ENCODE results near the gene UGT1A8. TPM values are rescaled to one million over a fixed set of nuclear protein-coding genes. Genes with fewer than 3 reads are reported as not detected.
"Not testable (repeated sequence)": the region's sequence is repeated elsewhere in the genome, so short reads cannot be mapped to it uniquely, and the experiment has no call there.

Gene UGT1A8
- total RNA-seq, 1 donor from 2014 or later = not detected

- no peak for TF ChIP-seq CTCF (IDR thresholded peaks at IDR 0.05)
- DNase-seq (ENCODE audit: low spot score) = no peak
- no peaks in the 10 kb centered on the region for H3K4me1 Mint-ChIP-seq (ENCODE audit: low read depth)
- H3K27me3 Mint-ChIP-seq (ENCODE audit: low read depth) = no peaks in the 10 kb centered on the region
- H3K27ac Mint-ChIP-seq (ENCODE audit: unreplicated experiment) = no peak within 1 kb of the TSS
- no peaks in the 10 kb centered on the region for H3K36me3 Mint-ChIP-seq (ENCODE audit: low read depth)
- H3K9me3 Mint-ChIP-seq (ENCODE audit: low read depth) = no peaks in the 10 kb centered on the region
- H3K4me3 Mint-ChIP-seq (ENCODE audit: unreplicated experiment) = no peak within 1 kb of the TSS
Measured at GRCh38 chr2:233692648-233693047, 75.2 kb downstream of the UGT1A8 start, which contains the start of gene UGT1A6. Gene UGT1A6 (plus strand): TSS chr2:233692890. CDS start chr2:233693005, 115 bp downstream.

GRCh38 chr2:233693963-233694362 lies 76.5 kb downstream of the UGT1A8 start:
- Mint-ChIP-seq H3K27ac (ENCODE audit: unreplicated experiment) (no peak overlapping the region), H3K4me3 (ENCODE audit: unreplicated experiment) (no peak overlapping the region), H3K27me3 (ENCODE audit: low read depth) (no peaks in the 10 kb centered on the region), H3K36me3 (ENCODE audit: low read depth) (no peaks in the 10 kb centered on the region), H3K4me1 (ENCODE audit: low read depth) (no peaks in the 10 kb centered on the region), H3K9me3 (ENCODE audit: low read depth) (no peaks in the 10 kb centered on the region)
- TF ChIP-seq CTCF (IDR thresholded peaks at IDR 0.05) = no peak
- DNase-seq (ENCODE audit: low spot score) = no peak

- H3K27ac Mint-ChIP-seq (ENCODE audit: unreplicated experiment) = no peak overlapping the region
- H3K36me3 Mint-ChIP-seq (ENCODE audit: low read depth) = peaks cover 8% of the 10 kb centered on the region
- DNase-seq (ENCODE audit: low spot score) = no peak
- H3K4me1 Mint-ChIP-seq (ENCODE audit: low read depth) = peaks cover 16% of the 10 kb centered on the region
- H3K9me3 Mint-ChIP-seq (ENCODE audit: low read depth) = peaks cover 19% of the 10 kb centered on the region
- TF ChIP-seq CTCF (IDR thresholded peaks at IDR 0.05) = no peak
- H3K27me3 Mint-ChIP-seq (ENCODE audit: low read depth) = no peaks in the 10 kb centered on the region
- no peak overlapping the region for H3K4me3 Mint-ChIP-seq (ENCODE audit: unreplicated experiment)
Measured at GRCh38 chr2:233698740-233699139, 81.3 kb downstream of the UGT1A8 start.

GRCh38 chr2:233699424-233700027 lies 82.1 kb downstream of the UGT1A8 start:
- DNase-seq (ENCODE audit: low spot score) = no peak
- peak overlapping the region; percentile 68 for H3K27ac Mint-ChIP-seq (ENCODE audit: unreplicated experiment)
- no peak overlapping the region for H3K4me3 Mint-ChIP-seq (ENCODE audit: unreplicated experiment)

GRCh38 chr2:233700028-233700635 lies 82.7 kb downstream of the UGT1A8 start:
- no peak for TF ChIP-seq CTCF (IDR thresholded peaks at IDR 0.05)
- no peaks in the 10 kb centered on the region for H3K27me3 Mint-ChIP-seq (ENCODE audit: low read depth)
- peaks cover 17% of the 10 kb centered on the region for H3K4me1 Mint-ChIP-seq (ENCODE audit: low read depth)
- no peak for DNase-seq (ENCODE audit: low spot score)
- peaks cover 25% of the 10 kb centered on the region for H3K9me3 Mint-ChIP-seq (ENCODE audit: low read depth)
- no peak overlapping the region for H3K4me3 Mint-ChIP-seq (ENCODE audit: unreplicated experiment)
- peak overlapping the region; percentile 68 for H3K27ac Mint-ChIP-seq (ENCODE audit: unreplicated experiment)
- peaks cover 10% of the 10 kb centered on the region for H3K36me3 Mint-ChIP-seq (ENCODE audit: low read depth)

More at GRCh38 chr2:233699424-233700027, 82.1 kb downstream of the UGT1A8 start:
- TF ChIP-seq CTCF (IDR thresholded peaks at IDR 0.05) = no peak
- Mint-ChIP-seq H3K4me1 (ENCODE audit: low read depth) (peaks cover 16% of the 10 kb centered on the region), H3K36me3 (ENCODE audit: low read depth) (peaks cover 10% of the 10 kb centered on the region), H3K27me3 (ENCODE audit: low read depth) (no peaks in the 10 kb centered on the region), H3K9me3 (ENCODE audit: low read depth) (peaks cover 25% of the 10 kb centered on the region)

- not testable (repeated sequence) for H3K27me3 Mint-ChIP-seq (ENCODE audit: low read depth); H3K36me3 Mint-ChIP-seq (ENCODE audit: low read depth); DNase-seq (ENCODE audit: low spot score); H3K4me3 Mint-ChIP-seq (ENCODE audit: unreplicated experiment); H3K27ac Mint-ChIP-seq (ENCODE audit: unreplicated experiment)
- peaks cover 25% of the 10 kb centered on the region for H3K9me3 Mint-ChIP-seq (ENCODE audit: low read depth)
- H3K4me1 Mint-ChIP-seq (ENCODE audit: low read depth) = peaks cover 24% of the 10 kb centered on the region
Measured at GRCh38 chr2:233700842-233701241, 83.4 kb downstream of the UGT1A8 start.

Measured in chondrocyte (in vitro differentiated cells).